ENCODE data around the gene DPEP2.
A peak's percentile ranks its signal among the peaks of the same experiment; 100 is the strongest.

The DPEP2 gene

GRCh38 chr16:67967183-67967957 is 31.9 kb downstream of the DPEP2 start:
- Histone ChIP-seq H3K4me2 (ENCODE audit: insufficient read depth, low read length) (peak overlapping the region; percentile 83), H3K4me1 (ENCODE audit: insufficient read depth, low read length) (peaks cover 26% of the 10 kb centered on the region), H2AFZ (ENCODE audit: low read depth, low read length) (peak overlapping the region; percentile 82), H3K4me3 (ENCODE audit: low read depth in 1 of 2, low read length in 2 of 2) (peak overlapping the region; percentile 64 to 65), H3K27ac (ENCODE audit: low read length) (peak overlapping the region; percentile 55), H3K9me3 (ENCODE audit: insufficient read depth, low read length, severe bottlenecking) (no peaks in the 10 kb centered on the region), H3K79me2 (ENCODE audit: insufficient read depth, low read length) (peaks cover 13% of the 10 kb centered on the region; the same call in 1 of the 2 replicates), H3K27me3 (ENCODE audit: insufficient read depth, low read length, poor library complexity) (no peaks in the 10 kb centered on the region), H3K9ac (ENCODE audit: low read depth, low read length) (peak overlapping the region; percentile 81), H3K36me3 (ENCODE audit: insufficient read depth, low read length) (peaks cover 13% of the 10 kb centered on the region; the same call in 1 of the 2 replicates), H4K20me1 (ENCODE audit: insufficient read depth, low read length) (peaks cover 19% of the 10 kb centered on the region)
- 0 out of 3 replicates have a peak, but pooled peaks have one; percentile 0 for ATAC-seq (ENCODE audit: insufficient read depth, low read depth)
- TF ChIP-seq, protein P1, sequence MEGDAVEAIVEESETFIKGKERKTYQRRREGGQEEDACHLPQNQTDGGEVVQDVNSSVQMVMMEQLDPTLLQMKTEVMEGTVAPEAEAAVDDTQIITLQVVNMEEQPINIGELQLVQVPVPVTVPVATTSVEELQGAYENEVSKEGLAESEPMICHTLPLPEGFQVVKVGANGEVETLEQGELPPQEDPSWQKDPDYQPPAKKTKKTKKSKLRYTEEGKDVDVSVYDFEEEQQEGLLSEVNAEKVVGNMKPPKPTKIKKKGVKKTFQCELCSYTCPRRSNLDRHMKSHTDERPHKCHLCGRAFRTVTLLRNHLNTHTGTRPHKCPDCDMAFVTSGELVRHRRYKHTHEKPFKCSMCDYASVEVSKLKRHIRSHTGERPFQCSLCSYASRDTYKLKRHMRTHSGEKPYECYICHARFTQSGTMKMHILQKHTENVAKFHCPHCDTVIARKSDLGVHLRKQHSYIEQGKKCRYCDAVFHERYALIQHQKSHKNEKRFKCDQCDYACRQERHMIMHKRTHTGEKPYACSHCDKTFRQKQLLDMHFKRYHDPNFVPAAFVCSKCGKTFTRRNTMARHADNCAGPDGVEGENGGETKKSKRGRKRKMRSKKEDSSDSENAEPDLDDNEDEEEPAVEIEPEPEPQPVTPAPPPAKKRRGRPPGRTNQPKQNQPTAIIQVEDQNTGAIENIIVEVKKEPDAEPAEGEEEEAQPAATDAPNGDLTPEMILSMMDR (IDR thresholded peaks at IDR 0.05; ENCODE audit: borderline replicate concordance, extremely low read depth, low read length, poor library complexity, severe bottlenecking) = peak; percentile 38
- no peak for TF ChIP-seq EZH2 (IDR thresholded peaks at IDR 0.05; ENCODE audit: borderline replicate concordance, low read depth, low read length, severe bottlenecking)
- DNase-seq = peak; percentile 32

- H3K4me1 ChIP-seq (ENCODE audit: insufficient read depth, low read length) = peaks cover 26% of the 10 kb centered on the region
- H3K9ac ChIP-seq (ENCODE audit: low read depth, low read length) = peak overlapping the region; percentile 81; the same call in 1 of the 2 replicates
- TF ChIP-seq, protein P1 (IDR thresholded peaks at IDR 0.05; ENCODE audit: borderline replicate concordance, extremely low read depth, low read length, poor library complexity, severe bottlenecking) = no peak
- no peak for TF ChIP-seq EZH2 (IDR thresholded peaks at IDR 0.05; ENCODE audit: borderline replicate concordance, low read depth, low read length, severe bottlenecking)
Measured at GRCh38 chr16:67966549-67967182, 32.6 kb downstream of the DPEP2 start.

GRCh38 chr16:67965668-67966548 is 33.4 kb downstream of the DPEP2 start:
- Histone ChIP-seq H4K20me1 (ENCODE audit: insufficient read depth, low read length) (peaks cover 19% of the 10 kb centered on the region), H3K9ac (ENCODE audit: low read depth, low read length) (peak overlapping the region; percentile 11), H2AFZ (ENCODE audit: low read depth, low read length) (no peak overlapping the region)

More at GRCh38 chr16:67966549-67967182, 32.6 kb downstream of the DPEP2 start:
- H3K4me3 ChIP-seq (ENCODE audit: low read depth in 1 of 2, low read length in 2 of 2) = peak overlapping the region in 1 of 2 experiments; percentile 65; a peak in 2 of 4 replicates
- peak overlapping the region; percentile 83 for H3K4me2 ChIP-seq (ENCODE audit: insufficient read depth, low read length)
- no peaks in the 10 kb centered on the region for H3K9me3 ChIP-seq (ENCODE audit: insufficient read depth, low read length, severe bottlenecking)
- DNase-seq = no peak
- peaks cover 19% of the 10 kb centered on the region for H4K20me1 ChIP-seq (ENCODE audit: insufficient read depth, low read length)
- no peak overlapping the region for H2AFZ ChIP-seq (ENCODE audit: low read depth, low read length)
- peaks cover 20% of the 10 kb centered on the region for H3K36me3 ChIP-seq (ENCODE audit: insufficient read depth, low read length)
- no peaks in the 10 kb centered on the region for H3K27me3 ChIP-seq (ENCODE audit: insufficient read depth, low read length, poor library complexity)
- ATAC-seq (ENCODE audit: insufficient read depth, low read depth) = no peak
- no peak overlapping the region for H3K27ac ChIP-seq (ENCODE audit: low read length)
- H3K79me2 ChIP-seq (ENCODE audit: insufficient read depth, low read length) = peaks cover 13% of the 10 kb centered on the region; the same call in 1 of the 2 replicates

More at GRCh38 chr16:67965668-67966548, 33.4 kb downstream of the DPEP2 start:
- no peak for TF ChIP-seq EZH2 (IDR thresholded peaks at IDR 0.05; ENCODE audit: borderline replicate concordance, low read depth, low read length, severe bottlenecking)
- TF ChIP-seq, protein P1 (IDR thresholded peaks at IDR 0.05; ENCODE audit: borderline replicate concordance, extremely low read depth, low read length, poor library complexity, severe bottlenecking) = no peak
- DNase-seq (no peak), ATAC-seq (ENCODE audit: insufficient read depth, low read depth) (no peak)
- H3K79me2 ChIP-seq (ENCODE audit: insufficient read depth, low read length) = peaks cover 13% of the 10 kb centered on the region; the same call in 1 of the 2 replicates
- peak overlapping the region; percentile 83; the same call in 1 of the 2 replicates for H3K4me2 ChIP-seq (ENCODE audit: insufficient read depth, low read length)
- H3K9me3 ChIP-seq (ENCODE audit: insufficient read depth, low read length, severe bottlenecking) = no peaks in the 10 kb centered on the region
- no peaks in the 10 kb centered on the region for H3K27me3 ChIP-seq (ENCODE audit: insufficient read depth, low read length, poor library complexity)
- H3K4me1 ChIP-seq (ENCODE audit: insufficient read depth, low read length) = peaks cover 26% of the 10 kb centered on the region
- H3K36me3 ChIP-seq (ENCODE audit: insufficient read depth, low read length) = peaks cover 27% of the 10 kb centered on the region
- no peak overlapping the region for H3K4me3 ChIP-seq (ENCODE audit: low read depth in 1 of 2, low read length in 2 of 2)
- no peak overlapping the region for H3K27ac ChIP-seq (ENCODE audit: low read length)

All from DND-41 (cell line).